A673 (cell line): ENCODE results near the gene HYAL2. TPM values are rescaled to one million over a fixed set of nuclear protein-coding genes. Genes with fewer than 3 reads are reported as not detected.
A peak's percentile ranks its signal among the peaks of the same experiment; 100 is the strongest.

ENCODE experiments used
- BruUV-seq: library from RNA; stranded (reverse); fragments of 400-500 nt; replicated peaks from 2 replicates; lab custom pipeline; 2021; lab: Mats Ljungman, UMichigan
- CTCF ChIA-PET: fragments of 300-600 bp; sonication (Branson Sonifier 250); formaldehyde crosslinking; loops from one replicate; lab custom pipeline; 2022; ENCODE audit warnings: antibody characterized with exemption; lab: Charles Lee
- POLR2A ChIA-PET: fragments of 300-600 bp; sonication (Branson Sonifier 250); formaldehyde crosslinking; loops from one replicate; lab custom pipeline; 2022; ENCODE audit warnings: antibody characterized with exemption; ENCODE audit not compliant: low non-redundant PET; lab: Charles Lee
- DNase-seq: peaks from one replicate; pipeline ENCODE4 v3.0.0-alpha.2; 2015; ENCODE audit warnings: low spot score
- H3K27ac ChIP-seq: fragments of 200-600 bp; sonication (generic); 2 replicates; pipeline ENCODE4 v1.5.1; 2016; ENCODE audit warnings: mixed run types, low read depth, mild to moderate bottlenecking, mixed read lengths, antibody characterized with exemption, low read length; ENCODE audit not compliant: poor library complexity, severe bottlenecking
- H3K27me3 ChIP-seq: fragments of 200-600 bp; sonication (generic); replicated peaks from 2 replicates; pipeline ENCODE4 v1.6.1; 2017; ENCODE audit warnings: mixed run types, low read depth, mild to moderate bottlenecking, mixed read lengths, antibody characterized with exemption, low read length; ENCODE audit not compliant: insufficient read depth, poor library complexity
- H3K36me3 ChIP-seq: fragments of 200-600 bp; sonication (generic); 2 replicates; pipeline ENCODE4 v1.6.1; 2016; ENCODE audit warnings: mixed run types, mild to moderate bottlenecking, mixed read lengths, antibody characterized with exemption, low read length; ENCODE audit not compliant: insufficient read depth, poor library complexity, severe bottlenecking
- H3K4me1 ChIP-seq: fragments of 200-600 bp; sonication (generic); 2 replicates; pipeline ENCODE4 v1.6.1; 2017; ENCODE audit warnings: mixed run types, mild to moderate bottlenecking, mixed read lengths, antibody characterized with exemption, low read length; ENCODE audit not compliant: insufficient read depth, poor library complexity, severe bottlenecking
- H3K4me3 ChIP-seq: fragments of 200-600 bp; sonication (generic); 2 replicates; pipeline ENCODE4 v1.5.1; 2016; ENCODE audit warnings: low read depth, mixed run types, mild to moderate bottlenecking, mixed read lengths, low read length; ENCODE audit not compliant: poor library complexity, severe bottlenecking
- H3K9me3 ChIP-seq: fragments of 200-600 bp; sonication (generic); 2 replicates; pipeline ENCODE4 v1.6.1; 2016; ENCODE audit warnings: mixed run types, low read depth, mild to moderate bottlenecking, mixed read lengths, antibody characterized with exemption, low read length; ENCODE audit not compliant: poor library complexity, severe bottlenecking
- CTCF ChIP-seq: fragments of 300-800, 200-600 bp; sonication (generic); conservative IDR thresholded peaks from 2 replicates; pipeline ENCODE4 v1.5.1; 2017; ENCODE audit warnings: low read depth, mild to moderate bottlenecking, antibody characterized with exemption, low read length, moderate library complexity, mixed read lengths
- EZH2 ChIP-seq: fragments of 200-600 bp; sonication (generic); IDR thresholded peaks from 2 replicates; pipeline ENCODE4 v1.6.1; 2017; ENCODE audit warnings: borderline replicate concordance, low read depth, mild to moderate bottlenecking, mixed read lengths, antibody characterized with exemption, low read length; ENCODE audit not compliant: poor library complexity, severe bottlenecking
- intact Hi-C: fragments of 100-400 bp; cut with micrococcal nuclease; formaldehyde crosslinking; loops from one replicate; pipeline ENCODE4 v1.10.0; 2022; ENCODE audit not compliant: unreplicated experiment
- total RNA-seq: library from RNA; stranded (reverse); gene quantifications from 2 replicates; pipeline ENCODE4 v1.2.3, GENCODE V29; 2021

HYAL2 gene
- total RNA-seq, 1 experiment from 2014 or later, result 18.1 TPM

- H3K27ac ChIP-seq, result no peak overlapping the region
- POLR2A ChIA-PET, result no interaction called here
- CTCF ChIA-PET, result no interaction called here
- H3K4me1 ChIP-seq, result peaks cover 5% of the 10 kb centered on the region
- no peaks in the 10 kb centered on the region for H3K27me3 ChIP-seq
- H3K9me3 ChIP-seq, result no peaks in the 10 kb centered on the region
- no peaks in the 10 kb centered on the region for H3K36me3 ChIP-seq
- no peak for DNase-seq
- intact Hi-C loops, result no loop called here
- no peak overlapping the region for H3K4me3 ChIP-seq
- TF ChIP-seq CTCF, result no peak
- no peak for TF ChIP-seq EZH2
- BruUV-seq, result no TSS peak
These were observed 20.2 kb downstream of the HYAL2 start for GRCh38 chr3:50302095-50303012.

- peaks cover 5% of the 10 kb centered on the region for H3K4me1 ChIP-seq
- BruUV-seq, result no TSS peak
- H3K27ac ChIP-seq, result no peak overlapping the region
- no peak for DNase-seq
- no peak overlapping the region for H3K4me3 ChIP-seq
- H3K9me3 ChIP-seq, result no peaks in the 10 kb centered on the region
- ChIA-PET CTCF (no interaction called here), POLR2A (no interaction called here)
- TF ChIP-seq EZH2, result no peak
- no peak for TF ChIP-seq CTCF
- no peaks in the 10 kb centered on the region for H3K27me3 ChIP-seq
- no peaks in the 10 kb centered on the region for H3K36me3 ChIP-seq
- intact Hi-C loops, result no loop called here
These were observed 21.8 kb downstream of the HYAL2 start for GRCh38 chr3:50300681-50301254.

GRCh38 chr3:50299929-50300680, 22.4 kb downstream of the HYAL2 start:
- Histone ChIP-seq H3K36me3 (no peaks in the 10 kb centered on the region), H3K27me3 (no peaks in the 10 kb centered on the region), H3K4me3 (peak overlapping the region; percentile 68), H3K27ac (peak overlapping the region; percentile 70), H3K4me1 (peaks cover 5% of the 10 kb centered on the region), H3K9me3 (no peaks in the 10 kb centered on the region)
- no peak for TF ChIP-seq EZH2
- TF ChIP-seq CTCF, result no peak
- BruUV-seq, result no TSS peak
- ChIA-PET POLR2A (no interaction called here), CTCF (interaction anchor here (0.9 kb wide), 1 partner anchor 18 kb away, joined by 14 read pairs; no protein-coding TSS in a partner anchor)
- no peak for DNase-seq
- intact Hi-C loops, result no loop called here
